Left ventricle myocardium inferior (tissue), 1 donor: Measurements from ENCODE around the gene HENMT1. TPM values are rescaled to one million over a fixed set of nuclear protein-coding genes. Genes with fewer than 3 reads are reported as not detected.

ENCODE experiments used
- DNase-seq: peaks from one replicate; pipeline ENCODE4 v3.0.0-alpha.2; 2020
- H3K27ac ChIP-seq: fragments of 200-600 bp; replicated peaks from 2 replicates; pipeline ENCODE4 v1.8.0; 2021
- H3K27me3 ChIP-seq: fragments of 200-600 bp; 2 replicates; pipeline ENCODE4 v1.8.0; 2021; ENCODE audit warnings: low read depth
- H3K36me3 ChIP-seq: fragments of 200-600 bp; 2 replicates; pipeline ENCODE4 v1.8.0; 2021
- H3K4me1 ChIP-seq: fragments of 200-600 bp; 2 replicates; pipeline ENCODE4 v1.8.0; 2021
- H3K4me3 ChIP-seq: fragments of 200-600 bp; 2 replicates; pipeline ENCODE4 v1.8.0; 2021; ENCODE audit warnings: mild to moderate bottlenecking, moderate library complexity
- H3K9me3 ChIP-seq: fragments of 200-600 bp; replicated peaks from 2 replicates; pipeline ENCODE4 v1.8.0; 2021
- CTCF ChIP-seq: fragments of 200-600 bp; IDR thresholded peaks from 2 replicates; pipeline ENCODE4 v1.8.0; 2021; ENCODE audit warnings: antibody characterized with exemption, mild to moderate bottlenecking, borderline replicate concordance
- intact Hi-C: fragments of 100-400 bp; cut with micrococcal nuclease; formaldehyde crosslinking; loops from one replicate; pipeline ENCODE4 v1.11.0; 2022
- total RNA-seq: library from RNA; stranded (reverse); fragmentation: NEBNext Ultra II Directional; extraction: Animal tissue kit (Norgen Biotek cat#: 25700); gene quantifications from one replicate; pipeline ENCODE4 v1.2.1, GENCODE V29; 2021
- donor health status: DM: no; HTN: yes; CAD: no; lungs with severe emphysema.

HENMT1 gene
- total RNA-seq, 1 donor from 2014 or later: 1.4 TPM

- Histone ChIP-seq H3K27ac (no peak overlapping the region), H3K4me1 (peaks cover 9% of the 10 kb centered on the region), H3K27me3 (no peaks in the 10 kb centered on the region), H3K36me3 (peaks cover 17% of the 10 kb centered on the region), H3K4me3 (no peak overlapping the region), H3K9me3 (no peaks in the 10 kb centered on the region)
- TF ChIP-seq CTCF: no peak
- DNase-seq: no peak
- intact Hi-C loops: no loop called here
Observed at GRCh38 chr1:108617008-108617723, 43.7 kb downstream of the HENMT1 start.

- Histone ChIP-seq H3K9me3 (no peaks in the 10 kb centered on the region), H3K27me3 (no peaks in the 10 kb centered on the region), H3K27ac (no peak overlapping the region), H3K36me3 (peaks cover 12% of the 10 kb centered on the region), H3K4me1 (peaks cover 12% of the 10 kb centered on the region), H3K4me3 (no peak overlapping the region)
- DNase-seq: no peak
- TF ChIP-seq CTCF: no peak
- intact Hi-C loops: no loop called here
Observed at GRCh38 chr1:108615544-108615943, 45.3 kb downstream of the HENMT1 start.

GRCh38 chr1:108612496-108612895 is 48.4 kb downstream of the HENMT1 start:
- DNase-seq: no peak
- H3K27me3 ChIP-seq: no peaks in the 10 kb centered on the region
- H3K4me3 ChIP-seq: no peak overlapping the region
- H3K36me3 ChIP-seq: peaks cover 12% of the 10 kb centered on the region
- H3K4me1 ChIP-seq: peaks cover 28% of the 10 kb centered on the region
- intact Hi-C loops: no loop called here
- no peak overlapping the region for H3K27ac ChIP-seq
- H3K9me3 ChIP-seq: no peaks in the 10 kb centered on the region
- TF ChIP-seq CTCF: no peak

- Histone ChIP-seq H3K4me3 (no peak overlapping the region), H3K9me3 (no peaks in the 10 kb centered on the region), H3K4me1 (peaks cover 28% of the 10 kb centered on the region), H3K27ac (no peak overlapping the region), H3K36me3 (peaks cover 12% of the 10 kb centered on the region), H3K27me3 (no peaks in the 10 kb centered on the region)
- no peak for TF ChIP-seq CTCF
- intact Hi-C loops: no loop called here
- no peak for DNase-seq
Observed at GRCh38 chr1:108611984-108612383, 48.9 kb downstream of the HENMT1 start.

- intact Hi-C loops: no loop called here
- Histone ChIP-seq H3K27ac (peak overlapping the region; percentile 49), H3K4me1 (peaks cover 28% of the 10 kb centered on the region), H3K9me3 (no peaks in the 10 kb centered on the region), H3K27me3 (no peaks in the 10 kb centered on the region), H3K4me3 (no peak overlapping the region), H3K36me3 (peaks cover 12% of the 10 kb centered on the region)
- no peak for TF ChIP-seq CTCF
- DNase-seq: no peak
Observed at GRCh38 chr1:108610073-108610472, 50.8 kb downstream of the HENMT1 start.
